Suprapubic skin (tissue), 4 donors: ENCODE data around the gene DDR1.

ENCODE experiments used
- EP300 ChIP-seq: sonication (generic); formaldehyde crosslinking; IDR thresholded peaks from one replicate; pipeline ENCODE4 v1.6.1; 2017; ENCODE audit warnings: antibody characterized with exemption
- POLR2A ChIP-seq, 2 donors: fragments of 450-650 bp; IDR thresholded peaks; one replicate each; pipeline ENCODE4 v1.6.1; 2017; ENCODE audit warnings: antibody characterized with exemption in 2 of 2, mild to moderate bottlenecking in 2 of 2, moderate library complexity in 2 of 2
- POLR2AphosphoS5 ChIP-seq, 3 donors: sonication (generic); formaldehyde crosslinking; IDR thresholded peaks; one replicate each; pipeline ENCODE4 v1.6.1; 2017; ENCODE audit warnings: antibody characterized with exemption in 3 of 3
- TF ChIP-seq, protein P1 (sequence below), 2 donors: fragments of 200-600 bp in 1 of 2; fragments of 450-650 bp in 1 of 2; sonication (generic) in 1 of 2; IDR thresholded peaks; one replicate each; pipeline ENCODE4 v1.5.1; 2016 to 2019; ENCODE audit warnings: antibody characterized with exemption in 2 of 2, mild to moderate bottlenecking in 1 of 2, moderate library complexity in 1 of 2

DNA sequence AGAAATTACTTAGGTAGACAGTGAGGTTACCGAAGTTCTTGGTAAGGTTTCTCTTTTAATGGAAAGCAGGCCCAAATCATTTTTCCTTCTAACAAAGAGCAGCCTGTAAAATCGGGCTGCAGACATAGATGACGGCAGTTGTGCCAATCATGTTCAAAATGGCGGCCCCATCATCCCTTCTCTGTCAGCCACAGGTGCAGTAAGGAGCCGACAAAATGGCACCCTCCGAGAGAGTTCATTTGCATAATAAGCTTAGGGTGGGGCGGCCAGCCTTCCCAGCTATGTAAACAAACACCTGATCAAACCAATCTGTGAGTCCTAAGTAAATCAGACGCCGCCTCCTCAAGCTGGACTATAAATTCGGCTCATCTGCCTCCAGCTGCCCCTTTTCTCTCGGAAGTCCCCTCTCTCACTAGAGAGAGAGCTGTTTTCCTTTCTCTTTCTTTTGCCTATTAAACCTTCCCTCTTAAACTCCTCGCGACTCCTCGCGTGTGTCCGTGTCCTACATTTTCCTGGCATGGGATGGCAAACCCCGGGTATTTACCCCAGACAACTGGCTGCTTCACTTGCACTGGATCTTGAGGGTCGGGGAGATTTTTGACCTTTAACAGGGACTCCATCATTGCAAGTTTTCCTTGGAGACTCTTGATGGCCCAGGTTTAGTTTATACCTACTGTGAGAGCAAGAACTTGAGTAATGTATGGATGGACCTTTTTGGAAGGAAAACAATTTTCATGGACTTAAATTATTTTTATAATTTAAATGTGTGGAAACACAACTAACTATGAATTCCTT, 8.9 kb upstream of the DDR1 start:
- TF ChIP-seq, protein P1, sequence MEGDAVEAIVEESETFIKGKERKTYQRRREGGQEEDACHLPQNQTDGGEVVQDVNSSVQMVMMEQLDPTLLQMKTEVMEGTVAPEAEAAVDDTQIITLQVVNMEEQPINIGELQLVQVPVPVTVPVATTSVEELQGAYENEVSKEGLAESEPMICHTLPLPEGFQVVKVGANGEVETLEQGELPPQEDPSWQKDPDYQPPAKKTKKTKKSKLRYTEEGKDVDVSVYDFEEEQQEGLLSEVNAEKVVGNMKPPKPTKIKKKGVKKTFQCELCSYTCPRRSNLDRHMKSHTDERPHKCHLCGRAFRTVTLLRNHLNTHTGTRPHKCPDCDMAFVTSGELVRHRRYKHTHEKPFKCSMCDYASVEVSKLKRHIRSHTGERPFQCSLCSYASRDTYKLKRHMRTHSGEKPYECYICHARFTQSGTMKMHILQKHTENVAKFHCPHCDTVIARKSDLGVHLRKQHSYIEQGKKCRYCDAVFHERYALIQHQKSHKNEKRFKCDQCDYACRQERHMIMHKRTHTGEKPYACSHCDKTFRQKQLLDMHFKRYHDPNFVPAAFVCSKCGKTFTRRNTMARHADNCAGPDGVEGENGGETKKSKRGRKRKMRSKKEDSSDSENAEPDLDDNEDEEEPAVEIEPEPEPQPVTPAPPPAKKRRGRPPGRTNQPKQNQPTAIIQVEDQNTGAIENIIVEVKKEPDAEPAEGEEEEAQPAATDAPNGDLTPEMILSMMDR (IDR thresholded peaks at IDR 0.05), result no peak
- no peak for TF ChIP-seq POLR2A (IDR thresholded peaks at IDR 0.05)
- TF ChIP-seq EP300, result no peak
- no peak for TF ChIP-seq POLR2AphosphoS5 (IDR thresholded peaks at IDR 0.05)
